Fibroblast of skin of right quadriceps (primary cell): ENCODE data around the gene GLRX3.

Experiments
- DNase-seq: peaks from one replicate; pipeline ENCODE4 v3.0.0-alpha.2; 2013

GLRX3 gene

DNA sequence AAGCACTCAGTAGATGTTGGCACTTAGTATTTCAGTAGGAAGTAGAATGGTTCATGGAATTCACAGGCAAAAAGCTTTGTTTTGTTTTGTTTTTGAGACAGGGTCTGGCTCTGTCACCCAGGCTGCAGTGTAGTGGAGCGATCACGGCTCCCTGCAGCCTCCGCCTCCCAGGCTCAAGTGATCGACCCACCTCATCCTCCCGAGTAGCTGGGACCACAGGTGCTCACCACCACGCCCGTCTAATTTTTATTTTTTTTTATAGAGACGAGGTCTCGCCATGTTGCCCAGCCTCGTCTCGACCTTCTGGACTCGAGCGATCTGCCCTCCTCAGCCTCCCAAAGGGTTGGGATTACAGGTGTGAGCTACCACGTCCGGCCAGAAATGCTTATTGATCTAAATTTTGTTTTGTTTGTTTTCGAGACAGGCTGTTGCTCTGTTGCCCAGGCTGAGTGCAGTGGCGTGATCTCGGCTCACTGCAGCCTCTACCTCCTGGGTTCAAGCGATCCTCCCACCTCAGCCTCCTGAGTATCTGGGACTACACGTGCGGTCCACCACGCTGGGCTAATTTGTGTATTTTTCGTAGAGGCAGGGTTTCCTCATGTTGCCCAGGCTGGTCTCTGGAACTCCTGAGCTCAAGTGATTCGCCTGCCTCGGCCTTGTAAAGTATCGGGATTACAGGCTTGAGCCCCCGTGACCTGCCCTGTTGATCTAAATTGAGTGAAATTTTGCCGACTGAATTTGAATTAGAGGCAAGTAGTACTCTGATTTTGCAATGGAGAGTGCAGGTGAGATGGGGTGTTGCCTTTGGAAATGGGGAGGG lies 1.7 kb downstream of the GLRX3 start:
- no peak for DNase-seq

DNA sequence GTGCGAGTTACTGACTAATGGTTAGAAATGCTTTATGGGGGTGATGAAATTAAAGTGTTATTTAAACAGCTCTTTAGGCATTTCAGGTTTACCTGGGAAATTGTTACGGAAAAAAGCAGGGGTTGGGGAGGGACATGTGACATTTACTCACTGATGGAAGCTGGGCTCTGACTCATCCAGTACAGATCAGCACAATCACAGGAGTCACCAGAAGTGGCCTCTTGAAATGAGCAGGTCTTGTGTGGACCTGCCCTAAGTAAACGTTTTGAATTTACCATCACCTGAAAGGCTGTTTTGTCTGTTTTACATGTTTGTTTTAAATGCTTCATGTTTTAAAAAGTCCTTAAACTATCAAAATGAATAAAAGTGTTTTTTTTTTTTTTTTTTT lies 2.3 kb downstream of the GLRX3 start:
- peak; percentile 6 for DNase-seq

DNA sequence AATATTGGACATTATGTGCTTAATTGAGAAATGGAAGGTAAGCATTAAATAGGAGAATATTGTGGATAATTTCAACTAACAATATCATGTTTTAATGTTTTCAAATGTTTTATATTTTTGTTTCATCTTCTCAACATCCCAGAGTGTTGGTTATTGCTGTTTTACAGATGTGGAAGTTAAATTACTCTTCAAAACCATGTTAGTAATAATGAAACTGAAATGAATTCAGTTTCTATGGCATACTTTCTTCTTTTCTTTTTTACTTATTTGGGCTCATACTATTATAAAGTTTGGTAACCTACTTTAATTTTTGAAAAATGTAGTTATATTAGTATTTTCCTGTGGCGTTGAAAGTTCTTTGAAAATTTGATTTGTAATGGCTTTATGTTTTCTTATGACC lies 4.2 kb downstream of the GLRX3 start:
- no peak for DNase-seq

DNA sequence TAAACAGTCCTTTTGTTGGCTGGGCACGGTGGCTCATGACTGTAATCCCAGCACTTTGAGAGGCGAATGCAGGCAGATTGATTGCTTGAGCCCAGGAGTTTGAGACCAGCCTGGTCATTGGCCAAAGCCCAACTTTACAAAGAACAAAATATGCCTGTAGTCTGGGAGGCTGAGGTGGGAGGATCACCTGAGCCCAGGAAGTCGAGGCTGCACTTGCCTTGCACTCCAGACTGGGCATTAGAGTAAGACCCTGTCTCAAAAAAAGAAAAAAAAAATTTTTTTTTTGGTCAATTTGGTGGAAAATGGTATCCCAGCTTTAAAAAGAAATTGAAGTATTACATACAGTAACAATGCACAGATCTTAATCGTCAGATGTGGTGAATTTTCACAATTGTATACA lies 4.8 kb downstream of the GLRX3 start:
- DNase-seq = no peak

GRCh38 chr10:130141460-130141859 lies 5.3 kb downstream of the GLRX3 start:
- peak; percentile 25 for DNase-seq

- DNase-seq = no peak
Observed at GRCh38 chr10:130141878-130142277, 5.7 kb downstream of the GLRX3 start.

GRCh38 chr10:130146042-130146441 lies 9.9 kb downstream of the GLRX3 start:
- no peak for DNase-seq

- no peak for DNase-seq
Observed at GRCh38 chr10:130159192-130159794, 23.1 kb downstream of the GLRX3 start.

DNA sequence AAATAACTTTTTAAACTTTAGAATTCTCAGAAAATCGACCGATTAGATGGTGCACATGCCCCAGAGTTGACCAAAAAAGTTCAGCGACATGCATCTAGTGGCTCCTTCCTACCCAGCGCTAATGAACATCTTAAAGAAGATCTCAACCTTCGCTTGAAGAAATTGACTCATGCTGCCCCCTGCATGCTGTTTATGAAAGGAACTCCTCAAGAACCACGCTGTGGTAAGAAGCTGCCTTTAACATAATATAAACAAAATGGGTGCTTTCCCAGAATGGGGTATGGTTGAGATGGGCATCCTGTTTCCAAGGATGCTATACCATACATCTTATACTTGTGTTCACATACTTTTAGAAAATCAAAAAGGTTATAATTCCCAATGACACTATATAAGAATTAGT lies 24.6 kb downstream of the GLRX3 start:
- no peak for DNase-seq

DNA sequence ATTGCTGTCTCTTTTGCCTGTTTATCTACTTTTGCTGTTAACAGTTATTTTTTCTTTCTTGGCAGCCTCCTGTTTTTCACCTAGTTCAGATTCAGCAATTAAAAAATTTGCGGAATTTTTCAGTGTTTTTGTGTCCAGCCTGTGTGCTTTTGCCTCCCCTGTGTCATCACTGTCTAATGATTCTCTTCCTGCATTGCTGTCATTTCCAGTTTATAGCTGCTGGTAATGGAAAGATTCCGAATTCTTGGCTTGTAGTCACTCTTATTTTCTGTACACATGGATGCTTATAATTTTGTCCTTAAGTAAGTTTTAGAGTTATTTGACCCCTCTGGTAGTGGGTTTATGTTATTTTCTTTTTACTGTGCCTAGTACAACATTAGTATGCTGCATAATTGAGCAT lies 25.1 kb downstream of the GLRX3 start:
- DNase-seq = no peak

DNA sequence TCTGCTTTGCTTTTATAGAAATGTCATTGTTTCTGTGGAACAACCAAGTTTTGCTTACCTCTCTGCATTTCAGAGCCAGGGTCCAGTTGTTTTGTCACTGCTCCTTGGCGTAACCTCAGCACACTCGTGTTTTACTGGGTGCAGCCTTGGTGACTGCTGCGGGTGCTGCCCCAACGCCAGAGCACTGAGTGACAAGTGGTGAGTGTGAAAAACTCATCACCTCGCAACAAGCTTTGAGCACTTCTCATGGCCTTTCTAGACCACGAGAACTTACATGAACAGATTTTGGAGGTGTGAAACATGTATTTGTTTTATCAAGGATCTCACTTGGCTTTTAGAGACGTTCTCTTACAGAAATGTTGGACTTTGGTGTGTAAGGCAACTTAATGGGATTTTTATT lies 31.0 kb downstream of the GLRX3 start:
- no peak for DNase-seq

GRCh38 chr10:130167707-130168106 lies 31.5 kb downstream of the GLRX3 start:
- DNase-seq = no peak

DNA sequence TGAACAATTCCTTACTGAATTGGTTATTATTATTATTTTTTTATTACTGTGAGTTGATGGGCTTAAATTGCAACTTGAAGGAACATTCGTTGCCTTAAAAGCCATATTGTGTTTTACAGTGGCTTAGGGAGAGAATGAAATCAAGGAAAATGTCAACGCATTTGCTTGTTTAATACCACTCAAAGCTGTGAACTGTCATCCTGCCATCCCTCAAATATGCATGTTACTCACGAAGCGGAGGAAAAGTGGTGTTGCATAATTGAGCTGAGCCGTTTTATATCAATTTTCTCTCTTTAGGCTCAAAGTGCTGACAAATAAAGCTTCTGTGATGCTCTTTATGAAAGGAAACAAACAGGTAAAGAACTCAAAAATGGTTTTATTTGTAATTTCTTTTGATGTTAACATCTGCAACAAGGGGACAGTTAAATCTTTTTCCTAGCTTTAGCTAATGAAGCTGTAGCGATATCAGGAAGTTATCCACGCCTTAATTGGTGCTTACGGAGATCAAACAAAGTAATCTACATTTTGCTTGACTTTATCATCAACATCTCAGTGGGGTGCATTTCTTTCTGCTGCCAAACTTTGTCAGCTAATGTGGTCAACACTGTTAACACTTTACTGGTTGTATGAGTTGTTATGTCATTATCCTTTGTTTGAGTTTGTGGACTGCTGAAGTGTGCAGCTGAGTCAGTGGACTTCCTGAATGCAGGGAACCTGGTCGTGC lies 33.1 kb downstream of the GLRX3 start:
- DNase-seq = peak; percentile 50

- DNase-seq = no peak
Observed at GRCh38 chr10:130171196-130171595, 35.0 kb downstream of the GLRX3 start.

DNA sequence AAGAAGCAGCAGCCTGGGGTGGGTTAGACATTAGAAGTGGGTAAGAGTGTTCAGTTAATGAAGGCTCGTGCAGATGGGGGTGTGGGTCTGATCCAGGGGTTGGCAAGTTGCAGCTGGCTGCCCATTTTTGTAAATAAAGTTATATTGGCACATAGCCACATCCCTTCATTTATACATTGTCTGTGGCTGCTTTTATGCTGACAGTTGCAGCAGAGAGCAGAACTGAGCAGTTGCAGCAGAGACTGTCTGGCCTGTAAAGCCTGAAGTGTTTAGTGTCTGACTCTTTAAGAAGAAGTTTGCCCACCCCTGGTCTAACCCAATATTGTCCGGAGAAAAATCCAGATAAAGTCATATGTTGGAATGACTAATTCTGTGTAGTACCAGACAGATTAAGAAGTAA lies 38.1 kb downstream of the GLRX3 start:
- no peak for DNase-seq

GRCh38 chr10:130175074-130175473 lies 38.9 kb downstream of the GLRX3 start:
- no peak for DNase-seq

DNA sequence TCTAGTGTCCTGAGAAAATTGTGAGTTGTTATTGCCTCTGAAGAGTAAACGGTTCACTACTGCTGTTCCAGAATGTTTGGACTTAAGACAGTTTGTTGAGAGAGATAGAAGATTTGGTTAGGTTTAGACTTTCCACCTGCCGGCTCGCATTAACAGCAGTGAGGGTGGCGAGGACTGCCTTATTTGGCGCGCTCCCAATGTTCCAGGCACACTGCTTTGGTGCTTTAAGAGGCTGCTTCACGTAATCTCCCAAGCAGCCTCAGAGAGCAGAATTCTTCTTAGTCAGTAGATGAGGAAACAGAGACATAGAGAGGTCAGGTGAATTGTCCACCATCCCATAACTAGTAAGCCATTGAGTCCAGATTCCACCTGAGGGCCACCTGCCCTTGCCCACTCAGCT lies 41.1 kb downstream of the GLRX3 start:
- no peak for DNase-seq

DNA sequence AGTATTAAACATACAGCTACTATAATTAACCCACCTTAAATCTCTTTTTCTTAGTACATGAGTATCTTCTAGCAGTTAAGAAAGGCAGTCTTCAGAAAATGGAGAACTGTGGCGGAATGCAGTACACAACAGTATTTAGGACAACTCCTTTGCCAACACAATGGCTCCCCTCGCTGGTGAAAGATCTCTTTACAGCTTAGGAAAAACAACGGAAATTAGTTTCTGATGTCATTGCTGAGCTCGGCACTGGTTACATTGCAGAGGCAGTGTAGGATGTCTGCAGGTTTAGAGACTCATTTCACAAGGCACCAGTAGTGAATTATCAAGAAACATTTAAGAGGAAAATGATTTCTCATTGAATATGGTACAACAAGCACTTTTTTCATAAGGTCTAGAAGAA lies 43.4 kb downstream of the GLRX3 start:
- DNase-seq = peak; percentile 68

DNA sequence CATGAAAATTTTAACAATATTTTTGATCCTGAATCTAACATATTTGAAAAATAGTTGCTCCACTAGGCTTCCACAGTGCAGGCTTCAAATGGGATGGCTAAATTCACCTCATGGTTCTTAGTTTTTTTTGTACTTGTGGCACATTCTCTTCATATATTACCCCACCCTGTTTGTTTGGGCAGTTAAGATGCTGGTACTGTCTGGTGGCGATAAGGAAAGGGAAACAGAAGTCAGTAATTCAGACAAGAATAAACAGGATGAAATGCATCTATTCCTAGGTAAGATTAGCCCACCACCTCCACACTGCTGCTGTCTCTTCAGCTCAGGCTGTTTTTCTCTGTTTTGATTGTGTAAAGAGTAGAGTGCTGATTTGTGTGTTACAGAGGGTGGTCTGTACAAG lies 44.2 kb downstream of the GLRX3 start:
- no peak for DNase-seq

- no peak for DNase-seq
Observed at GRCh38 chr10:130181858-130182257, 45.7 kb downstream of the GLRX3 start.

DNA sequence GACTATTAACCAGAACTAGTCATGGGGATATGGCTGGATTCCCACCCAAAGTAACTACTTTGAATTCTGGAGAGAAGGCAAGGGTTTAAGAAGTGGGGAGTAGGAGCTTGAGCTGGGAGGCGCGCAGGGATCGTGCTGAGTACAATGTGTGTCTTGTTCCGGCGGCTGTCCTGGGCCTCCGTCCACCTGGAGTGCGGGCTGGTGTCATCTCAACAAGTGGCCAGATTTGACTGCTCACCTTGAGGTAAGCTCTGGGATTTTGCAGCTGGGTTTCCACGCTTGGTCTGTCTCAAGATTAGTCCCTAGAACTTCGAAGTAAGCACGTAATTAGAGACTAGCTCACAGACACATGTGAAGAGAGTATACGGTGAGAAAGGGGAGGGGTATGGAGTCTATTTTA lies 49.4 kb downstream of the GLRX3 start:
- DNase-seq = no peak

DNA sequence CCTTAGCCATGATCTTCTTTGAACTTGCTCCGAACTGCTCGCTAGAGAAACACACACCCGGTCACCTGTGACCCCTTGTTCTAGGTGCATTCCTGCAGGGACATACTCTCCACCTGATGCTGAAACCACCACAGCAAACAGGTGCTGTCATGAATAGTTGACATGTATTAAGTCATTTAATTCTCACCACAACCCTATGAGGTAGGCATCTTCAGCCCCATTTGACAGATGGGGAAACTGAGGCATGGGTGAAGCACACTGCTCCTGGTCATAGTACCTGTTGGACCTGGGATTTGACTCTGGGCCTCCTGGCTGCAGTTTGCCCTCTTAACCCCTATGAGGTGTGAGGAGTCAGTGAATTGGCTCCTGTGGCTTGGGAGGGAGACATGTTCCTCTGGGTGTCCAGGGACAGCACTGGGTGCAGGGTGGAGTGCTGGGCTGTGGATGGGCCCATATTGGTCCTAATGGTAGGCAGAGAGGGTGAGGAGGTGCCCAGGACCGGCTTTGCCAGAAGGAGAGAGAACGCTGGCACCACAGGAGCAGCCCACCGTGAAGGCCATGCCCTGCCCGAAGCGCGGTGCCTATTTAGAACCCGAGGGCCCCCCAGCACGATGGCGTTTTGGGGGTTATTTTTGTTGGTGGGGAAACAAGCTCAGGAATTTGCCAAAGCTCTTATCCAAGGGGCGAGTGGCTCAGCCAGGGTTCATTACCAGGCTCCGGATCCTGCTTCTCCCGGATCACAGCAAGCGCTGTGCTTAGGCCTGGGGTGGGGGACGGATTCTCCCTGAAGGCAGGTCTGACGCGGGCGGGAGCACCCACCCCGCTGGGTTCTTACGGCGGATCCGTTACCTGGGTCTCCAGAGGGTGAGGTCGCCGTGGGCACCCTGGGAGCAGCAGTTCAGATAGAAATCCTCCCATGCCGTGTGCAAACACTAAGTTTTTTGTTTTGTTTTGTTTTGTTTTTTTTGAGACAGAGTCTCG lies 52.3 kb downstream of the GLRX3 start:
- no peak for DNase-seq

- no peak for DNase-seq
Observed at GRCh38 chr10:130189608-130190054, 53.4 kb downstream of the GLRX3 start.
